ENCODE data around the gene RPS16.

The RPS16 gene

GRCh38 chr19:39403331-39404312 is 32.1 kb downstream of the RPS16 start (continued):
- TF ChIP-seq ZNF530 (tag by site-specific recombination; IDR thresholded peaks at IDR 0.05; ENCODE audit: low read depth) = no peak
- TF ChIP-seq TCF7L2 (IDR thresholded peaks at IDR 0.05; ENCODE audit: borderline replicate concordance, low read depth, low read length) = no peak
- TF ChIP-seq ZFP41 (tag by site-specific recombination; IDR thresholded peaks at IDR 0.05; ENCODE audit: borderline replicate concordance) = no peak
- TF ChIP-seq MZF1 (tag by site-specific recombination; IDR thresholded peaks at IDR 0.05; ENCODE audit: borderline replicate concordance) = peak; percentile 65; the same call in 1 of the 2 replicates
- TF ChIP-seq ZNF155 (tag by site-specific recombination; IDR thresholded peaks at IDR 0.05) = no peak
- TF ChIP-seq ZNF324 (tag by site-specific recombination; IDR thresholded peaks at IDR 0.05) = peak; percentile 83; the same call in 1 of the 2 replicates
- TF ChIP-seq OVOL3 (tag by site-specific recombination; IDR thresholded peaks at IDR 0.05) = peak; percentile 64; the same call in 1 of the 2 replicates
- TF ChIP-seq SP3 (tag by site-specific recombination; IDR thresholded peaks at IDR 0.05) = peak; percentile 69
- TF ChIP-seq ZBTB7A (tag by site-specific recombination; IDR thresholded peaks at IDR 0.05; ENCODE audit: low read depth) = peak; percentile 19
- peak; percentile 91 for TF ChIP-seq ZNF24 (tag by site-specific recombination; IDR thresholded peaks at IDR 0.05)
- peak; percentile 40 for TF ChIP-seq ZSCAN4 (tag by site-specific recombination; IDR thresholded peaks at IDR 0.05)
- peak; percentile 77; the same call in 1 of the 2 replicates for TF ChIP-seq ZNF561 (tag by site-specific recombination; IDR thresholded peaks at IDR 0.05; ENCODE audit: borderline replicate concordance)
- peak; percentile 62; the same call in 1 of the 2 replicates for TF ChIP-seq ZSCAN5A (tag by site-specific recombination; IDR thresholded peaks at IDR 0.05)
- peak; percentile 91 for TF ChIP-seq KLF8 (tag by site-specific recombination; IDR thresholded peaks at IDR 0.05)
- peak; percentile 97 for TF ChIP-seq ZEB2 (tag by site-specific recombination; IDR thresholded peaks at IDR 0.05)
- 0 out of 2 replicates have a peak, but pooled peaks have one; percentile 65 for TF ChIP-seq TSHZ1 (tag by site-specific recombination; IDR thresholded peaks at IDR 0.05; ENCODE audit: borderline replicate concordance)
- no peak for TF ChIP-seq ZNF830 (tag by site-specific recombination; IDR thresholded peaks at IDR 0.05; ENCODE audit: low read depth)
- no peak for TF ChIP-seq ZNF747 (tag by site-specific recombination; IDR thresholded peaks at IDR 0.05)
- no peak for TF ChIP-seq ZNF157 (tag by site-specific recombination; IDR thresholded peaks at IDR 0.05)
- TF ChIP-seq ZNF248 (tag by site-specific recombination; IDR thresholded peaks at IDR 0.05) = 0 out of 2 replicates have a peak, but pooled peaks have one; percentile 30
- TF ChIP-seq ZNF837 (tag by site-specific recombination; IDR thresholded peaks at IDR 0.05) = no peak
- TF ChIP-seq ZNF426 (tag by site-specific recombination; IDR thresholded peaks at IDR 0.05) = no peak
- TF ChIP-seq ZNF677 (tag by site-specific recombination; IDR thresholded peaks at IDR 0.05) = peak; percentile 46; the same call in 1 of the 2 replicates
- 0 out of 2 replicates have a peak, but pooled peaks have one; percentile 18 for TF ChIP-seq ZNF10 (tag by site-specific recombination; IDR thresholded peaks at IDR 0.05)
- TF ChIP-seq ZNF423 (tag by site-specific recombination; IDR thresholded peaks at IDR 0.05) = peak; percentile 69
- peak; percentile 96 for TF ChIP-seq SP7 (tag by site-specific recombination; IDR thresholded peaks at IDR 0.05)
- TF ChIP-seq ZBTB17 (tag by site-specific recombination; IDR thresholded peaks at IDR 0.05) = peak; percentile 97
- no peak for TF ChIP-seq ZNF214 (tag by site-specific recombination; IDR thresholded peaks at IDR 0.05; ENCODE audit: borderline replicate concordance)
- TF ChIP-seq ZNF391 (tag by site-specific recombination; IDR thresholded peaks at IDR 0.05; ENCODE audit: borderline replicate concordance, low read depth) = peak; percentile 87; the same call in 1 of the 2 replicates
- TF ChIP-seq ZNF670 (tag by site-specific recombination; IDR thresholded peaks at IDR 0.05; ENCODE audit: low read depth) = no peak
- peak; percentile 74 for TF ChIP-seq ZBTB26 (tag by site-specific recombination; optimal IDR thresholded peaks at IDR 0.05)
